H1 (cell line): ENCODE results near the gene APPL2. TPM values are rescaled to one million over a fixed set of nuclear protein-coding genes. Genes with fewer than 3 reads are reported as not detected.

Source experiments
- CTCF ChIA-PET: fragments of 300-600 bp; sonication (Branson Sonifier 250); formaldehyde crosslinking; loops from one replicate; lab custom pipeline; 2021; ENCODE audit not compliant: partially characterized antibody; lab: Charles Lee
- POLR2A ChIA-PET: fragments of 300-600 bp; sonication (Branson Sonifier 250); formaldehyde crosslinking; loops from one replicate; lab custom pipeline; 2021; ENCODE audit warnings: inconsistent platforms; ENCODE audit not compliant: partially characterized antibody; lab: Charles Lee
- DNase-seq, 2 experiments: peaks; one replicate each; pipeline versions ENCODE4 v3.0.0 to v3.0.0-alpha.2; 2010 to 2022; ENCODE audit warnings: low spot score in 2 of 2, low read depth in 1 of 2, mixed read lengths in 1 of 2
- FAIRE-seq: peaks from 2 replicates; lab custom pipeline; 2011; peaks lifted over from hg19 to GRCh38; lab: Jason Lieb, UNC
- H2AFZ ChIP-seq: 2 replicates; pipeline ENCODE4 v1.8.1; 2012; ENCODE audit warnings: low read length, inconsistent platforms
- H2AK5ac ChIP-seq: 2 replicates; pipeline ENCODE4 v1.6.1; 2013; ENCODE audit warnings: low read depth, low read length
- H2BK120ac ChIP-seq: replicated peaks from 2 replicates; pipeline ENCODE3; 2013; ENCODE audit warnings: low read depth, low read length, inconsistent platforms
- H2BK12ac ChIP-seq: 2 replicates; pipeline ENCODE4 v1.6.1; 2013; ENCODE audit warnings: low read depth, low read length
- H2BK15ac ChIP-seq: 2 replicates; pipeline ENCODE4 v1.6.1; 2013; ENCODE audit warnings: low read length
- H2BK20ac ChIP-seq: 2 replicates; pipeline ENCODE4 v1.6.1; 2013; ENCODE audit warnings: low read length
- H2BK5ac ChIP-seq: 2 replicates; pipeline ENCODE4 v1.6.1; 2013; ENCODE audit warnings: low read depth, low read length
- H3K14ac ChIP-seq: 2 replicates; pipeline ENCODE4 v1.6.1; 2013; ENCODE audit warnings: inconsistent platforms; ENCODE audit not compliant: insufficient read length
- H3K18ac ChIP-seq: 2 replicates; pipeline ENCODE4 v1.6.1; 2013; ENCODE audit warnings: low read length; ENCODE audit errors: extremely low read depth
- H3K23ac ChIP-seq: 2 replicates; pipeline ENCODE4 v1.6.1; 2013; ENCODE audit warnings: inconsistent platforms; ENCODE audit not compliant: insufficient read length
- H3K23me2 ChIP-seq: 2 replicates; pipeline ENCODE4 v1.6.1; 2013; ENCODE audit warnings: low read depth, low read length
- H3K27ac ChIP-seq: 2 replicates; pipeline ENCODE4 v1.6.1; 2011; ENCODE audit warnings: low read depth, low read length, inconsistent platforms
- H3K27me3 ChIP-seq, 4 experiments: replicated peaks in 1 of 4; 1 replicate in 1 of 4; 2 replicates in 3 of 4; pipeline versions ENCODE4 v1.6.1 to v1.8.1; 2011 to 2013; ENCODE audit warnings: low read length in 3 of 4, mild to moderate bottlenecking in 3 of 4, inconsistent platforms in 2 of 4, mixed read lengths in 2 of 4, moderate library complexity in 1 of 4; ENCODE audit not compliant: control insufficient read depth in 3 of 4, insufficient read depth in 3 of 4; ENCODE audit errors: extremely low read depth in 1 of 4
- H3K36me3 ChIP-seq, 4 experiments: 2 replicates each; pipeline versions ENCODE4 v1.6.1 to v1.8.1; 2011 to 2013; ENCODE audit warnings: mild to moderate bottlenecking in 4 of 4, low read length in 3 of 4, moderate library complexity in 2 of 4, control low read depth in 1 of 4, inconsistent platforms in 1 of 4; ENCODE audit not compliant: insufficient read depth in 4 of 4, control insufficient read depth in 2 of 4
- H3K4ac ChIP-seq: replicated peaks from 2 replicates; pipeline ENCODE3; 2013; ENCODE audit warnings: low read length, low read depth, mixed read lengths, inconsistent platforms; ENCODE audit not compliant: insufficient read length
- H3K4me1 ChIP-seq, 4 experiments: replicated peaks in 1 of 4; 1 replicate in 1 of 4; 2 replicates in 3 of 4; pipeline versions ENCODE4 v1.6.1 to v1.8.1; 2011 to 2013; ENCODE audit warnings: low read length in 3 of 4, inconsistent platforms in 2 of 4, mixed read lengths in 1 of 4; ENCODE audit not compliant: insufficient read depth in 4 of 4, control insufficient read depth in 3 of 4
- H3K4me2 ChIP-seq, 2 experiments: 2 replicates each; pipeline versions ENCODE4 v1.6.1 to v1.8.1; 2011 to 2013; ENCODE audit warnings: low read depth in 2 of 2, low read length in 2 of 2, control low read depth in 1 of 2, inconsistent platforms in 1 of 2, mild to moderate bottlenecking in 1 of 2; ENCODE audit not compliant: insufficient read depth in 1 of 2
- H3K4me3 ChIP-seq, 4 experiments: fragments of 200-600, 300-600 bp in 1 of 4; sonication (generic), shearing (Covaris generic), sonication (Bioruptor Twin) in 1 of 4; 2 replicates each; pipeline versions ENCODE4 v1.5.1 to v1.8.1; 2011 to 2016; ENCODE audit warnings: low read length in 4 of 4, low read depth in 3 of 4, control low read depth in 2 of 4, inconsistent platforms in 2 of 4, mild to moderate bottlenecking in 2 of 4, mixed read lengths in 1 of 4, moderate library complexity in 1 of 4; ENCODE audit not compliant: insufficient read depth in 2 of 4; ENCODE audit errors: extremely low read depth in 1 of 4
- H3K56ac ChIP-seq: replicated peaks from 2 replicates; pipeline ENCODE3; 2013; ENCODE audit warnings: low read depth, mild to moderate bottlenecking, mixed read lengths, low read length, inconsistent platforms; ENCODE audit not compliant: insufficient read length
- H3K79me1 ChIP-seq: 2 replicates; pipeline ENCODE4 v1.6.1; 2013; ENCODE audit warnings: low read depth, low read length, control low read depth
- H3K79me2 ChIP-seq, 2 experiments: 2 replicates each; pipeline versions ENCODE4 v1.6.1 to v1.8.1; 2012 to 2013; ENCODE audit warnings: low read length in 2 of 2, mild to moderate bottlenecking in 2 of 2, inconsistent platforms in 1 of 2; ENCODE audit not compliant: insufficient read depth in 2 of 2, control insufficient read depth in 1 of 2
- H3K9ac ChIP-seq, 4 experiments: replicated peaks in 1 of 4; 1 replicate in 1 of 4; 2 replicates in 3 of 4; pipeline versions ENCODE4 v1.6.1 to v1.8.1; 2011 to 2013; ENCODE audit warnings: low read depth in 3 of 4, low read length in 3 of 4, control low read depth in 2 of 4, mild to moderate bottlenecking in 2 of 4, moderate library complexity in 2 of 4, inconsistent platforms in 1 of 4; ENCODE audit errors: extremely low read depth in 1 of 4
- H3K9me3 ChIP-seq, 2 experiments: 2 replicates each; pipeline versions ENCODE4 v1.6.1 to v1.8.1; 2012 to 2013; ENCODE audit warnings: mild to moderate bottlenecking in 2 of 2, moderate library complexity in 2 of 2, control low read depth in 1 of 2, inconsistent platforms in 1 of 2, low read depth in 1 of 2, low read length in 1 of 2, mixed read lengths in 1 of 2; ENCODE audit not compliant: insufficient read depth in 2 of 2
- H4K20me1 ChIP-seq, 2 experiments: replicated peaks in 1 of 2; 2 replicates each; pipeline versions ENCODE3 to v1.8.1; 2011 to 2013; ENCODE audit warnings: inconsistent platforms in 2 of 2, low read length in 2 of 2, mild to moderate bottlenecking in 1 of 2; ENCODE audit not compliant: insufficient read depth in 2 of 2, control insufficient read depth in 1 of 2
- H4K5ac ChIP-seq: 2 replicates; pipeline ENCODE4 v1.6.1; 2013; ENCODE audit warnings: low read length, low read depth, mixed read lengths, inconsistent platforms; ENCODE audit not compliant: insufficient read length
- H4K8ac ChIP-seq: 2 replicates; pipeline ENCODE4 v1.8.0; 2013; ENCODE audit warnings: mild to moderate bottlenecking, moderate library complexity, low read length, inconsistent platforms; ENCODE audit not compliant: insufficient read depth; ENCODE audit errors: extremely low read depth
- H4K91ac ChIP-seq: replicated peaks from 2 replicates; pipeline ENCODE3; 2013; ENCODE audit warnings: low read length, mixed read lengths, inconsistent platforms; ENCODE audit not compliant: insufficient read length
- KDM5A ChIP-seq: fragments of 200-600 bp; IDR thresholded peaks from 2 replicates; pipeline ENCODE4 v1.7.1; 2012; ENCODE audit warnings: mild to moderate bottlenecking, low read length, inconsistent platforms, mixed read lengths
- WGBS, 2 experiments: shearing (Covaris generic) in 1 of 2; methylation state at CpG; one replicate each; pipeline versions ENCODE4 v1.1.6 to v1.1.7; 2013 to 2015; ENCODE audit warnings: low lambda C conversion rate in 2 of 2, mixed read lengths in 2 of 2, inconsistent platforms in 1 of 2, low coverage in 1 of 2, missing lambda C conversion rate in 1 of 2; ENCODE audit not compliant: insufficient replicate concordance in 2 of 2, insufficient coverage in 1 of 2, insufficient read length in 1 of 2; ENCODE audit errors: extremely low coverage in 1 of 2, missing lambda C conversion rate in 1 of 2; 5-methylcytosine and 5-hydroxymethylcytosine counted together
- polyA plus RNA-seq, 7 experiments: library from polyadenylated mRNA; depleted of rRNA in 3 of 7; stranded (reverse) in 5 of 7; unstranded in 2 of 7; fragments of >200 nt in 5 of 7; fragments of 200-250 nt in 2 of 7; gene quantifications; 1 replicate in 5 of 7; 2 replicates in 1 of 7; 4 replicates in 1 of 7; pipeline versions ENCODE4 v1.2.1 to v1.2.3, GENCODE V29; 2011 to 2013; ENCODE audit warnings: missing spikeins in 2 of 7, mixed read lengths in 2 of 7
- total RNA-seq: library from RNA; stranded (reverse); fragmentation: NEBNext Ultra II Directional; extraction: Animal tissue kit (Norgen Biotek cat#: 25700); gene quantifications from 2 replicates; pipeline ENCODE4 v1.2.1, GENCODE V29; 2021

APPL2 gene
- total and polyA plus RNA-seq, 2 of the 8 experiments (the other 6 are each of a cell fraction or from before 2014, with no cell fraction given): 8.9 to 22.9 TPM

DNA sequence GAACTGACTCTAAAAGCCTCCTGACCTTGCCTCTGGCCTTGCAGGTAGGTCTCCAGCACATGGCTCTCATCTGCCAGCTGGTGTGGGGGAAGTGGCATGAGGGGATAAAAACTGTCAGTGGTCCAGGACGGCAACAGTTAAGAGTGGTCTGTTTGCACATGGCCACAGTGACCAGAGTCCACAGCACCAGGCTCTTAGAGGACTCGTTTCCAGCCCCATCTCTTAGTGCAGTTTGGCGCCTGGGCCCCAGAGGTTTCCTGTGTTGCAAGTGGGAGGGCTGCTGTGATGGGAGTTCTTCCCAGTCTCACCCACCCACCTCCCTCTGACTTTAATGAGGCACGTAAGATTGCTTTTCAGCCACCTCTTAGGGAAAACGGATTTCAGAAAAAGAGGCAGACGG is 37.0 kb downstream of the APPL2 start:
- no peak for FAIRE-seq
- Histone ChIP-seq H3K23ac (no peak overlapping the region), H2AFZ (no peak overlapping the region), H2BK120ac (no peak overlapping the region), H2AK5ac (no peak overlapping the region), H3K4me1 (no peaks in the 10 kb centered on the region; a peak in 2 of 7 replicates), H2BK12ac (no peak overlapping the region), H4K5ac (no peak overlapping the region), H3K4me2 (no peak overlapping the region), H3K79me2 (no peaks in the 10 kb centered on the region), H3K4ac (no peak overlapping the region)
- 96% methylated on average over 6 of the region's 6 CpGs; no CpG with 5 or more reads in 1 of the 2 experiments for WGBS, 2 experiments
- POLR2A ChIA-PET: interaction anchor here (1.2 kb wide), 1 partner anchor 92 kb away, joined by 3 read pairs; the partner anchor contains the start of gene WASHC4
- CTCF ChIA-PET: interaction anchor here (1.3 kb wide), 1 partner anchor 183 kb away, joined by 6 read pairs; no protein-coding TSS in a partner anchor
- TF ChIP-seq KDM5A: no peak
- TF ChIP-seq, all 59 proteins: peak for 0
- H3K27me3 ChIP-seq: no peaks in the 10 kb centered on the region
- no peak overlapping the region for H3K56ac ChIP-seq
- H4K20me1 ChIP-seq: peaks cover 2 to 4% of the 10 kb centered on the region in 2 experiments
- no peak overlapping the region for H3K4me3 ChIP-seq
- no peak overlapping the region; the same call in 1 of the 2 replicates for H2BK5ac ChIP-seq
- H3K36me3 ChIP-seq: peaks cover 0 to 10% (median 5%) of the 10 kb centered on the region in 4 experiments; a peak in 3 of 8 replicates
- no peaks in the 10 kb centered on the region for H3K79me1 ChIP-seq
- no peak overlapping the region for H3K18ac ChIP-seq
- no peaks in the 10 kb centered on the region for H3K9me3 ChIP-seq
- H2BK15ac ChIP-seq: no peak overlapping the region
- H3K14ac ChIP-seq: no peak overlapping the region
- H3K23me2 ChIP-seq: no peaks in the 10 kb centered on the region
- H4K8ac ChIP-seq: no peak overlapping the region
- no peak overlapping the region for H4K91ac ChIP-seq
- no peak for DNase-seq
- no peak overlapping the region for H3K9ac ChIP-seq
- H3K27ac ChIP-seq: no peak overlapping the region
- H2BK20ac ChIP-seq: no peak overlapping the region
